ENCODE results near the gene PIGK.

PIGK gene

GRCh38 chr1:77081834-77082233 is 137.4 kb downstream of the PIGK start:
- Histone ChIP-seq H3K4me1 (ENCODE audit: low read length) (no peaks in the 10 kb centered on the region), H3K36me3 (replicated peaks; ENCODE audit: insufficient read depth, low read length) (no peaks in the 10 kb centered on the region), H3F3A (ENCODE audit: insufficient read depth, low read length) (no peaks in the 10 kb centered on the region), H2AFZ (ENCODE audit: low read length) (no peak overlapping the region), H3K4me3 (ENCODE audit: low read length) (no peak overlapping the region), H3K4me2 (ENCODE audit: low read depth, low read length) (no peak overlapping the region), H3K27ac (ENCODE audit: low read length) (no peak overlapping the region), H3K9me2 (replicated peaks; ENCODE audit: insufficient read depth, low read length) (no peaks in the 10 kb centered on the region), H3K9me3 (replicated peaks; ENCODE audit: insufficient read depth, low read length) (no peaks in the 10 kb centered on the region), H4K20me1 (ENCODE audit: insufficient read depth, low read length) (no peaks in the 10 kb centered on the region), H3K9ac (ENCODE audit: low read length) (no peak overlapping the region), H3K27me3 (replicated peaks; ENCODE audit: insufficient read depth, low read length) (no peaks in the 10 kb centered on the region), H3K79me2 (ENCODE audit: low read length) (no peaks in the 10 kb centered on the region)
- TF ChIP-seq EZH2 (optimal IDR thresholded peaks at IDR 0.05; ENCODE audit: low read depth, low read length) (no peak), EZH2phosphoT487 (IDR thresholded peaks at IDR 0.05; ENCODE audit: low read length) (no peak), CTCF (IDR thresholded peaks at IDR 0.05; ENCODE audit: low read length) (no peak)
- DNase-seq = no peak

GRCh38 chr1:77076759-77077158 is 142.5 kb downstream of the PIGK start:
- no peak overlapping the region for H3K27ac ChIP-seq (ENCODE audit: low read length)
- H3F3A ChIP-seq (ENCODE audit: insufficient read depth, low read length) = no peaks in the 10 kb centered on the region
- H3K27me3 ChIP-seq (replicated peaks; ENCODE audit: insufficient read depth, low read length) = no peaks in the 10 kb centered on the region
- H4K20me1 ChIP-seq (ENCODE audit: insufficient read depth, low read length) = no peaks in the 10 kb centered on the region
- no peak for TF ChIP-seq EZH2phosphoT487 (IDR thresholded peaks at IDR 0.05; ENCODE audit: low read length)
- TF ChIP-seq CTCF (IDR thresholded peaks at IDR 0.05; ENCODE audit: low read length) = no peak
- TF ChIP-seq EZH2 (optimal IDR thresholded peaks at IDR 0.05; ENCODE audit: low read depth, low read length) = no peak
- no peaks in the 10 kb centered on the region for H3K4me1 ChIP-seq (ENCODE audit: low read length)
- H3K4me2 ChIP-seq (ENCODE audit: low read depth, low read length) = no peak overlapping the region
- H3K9me2 ChIP-seq (replicated peaks; ENCODE audit: insufficient read depth, low read length) = no peaks in the 10 kb centered on the region
- H3K79me2 ChIP-seq (ENCODE audit: low read length) = no peaks in the 10 kb centered on the region
- H3K9me3 ChIP-seq (replicated peaks; ENCODE audit: insufficient read depth, low read length) = no peaks in the 10 kb centered on the region
- no peak overlapping the region for H3K4me3 ChIP-seq (ENCODE audit: low read length)
- H2AFZ ChIP-seq (ENCODE audit: low read length) = no peak overlapping the region
- no peak for DNase-seq
- H3K36me3 ChIP-seq (replicated peaks; ENCODE audit: insufficient read depth, low read length) = no peaks in the 10 kb centered on the region
- no peak overlapping the region for H3K9ac ChIP-seq (ENCODE audit: low read length)

- no peaks in the 10 kb centered on the region for H3K9me2 ChIP-seq (replicated peaks; ENCODE audit: insufficient read depth, low read length)
- TF ChIP-seq EZH2phosphoT487 (IDR thresholded peaks at IDR 0.05; ENCODE audit: low read length) (no peak), CTCF (IDR thresholded peaks at IDR 0.05; ENCODE audit: low read length) (no peak), EZH2 (optimal IDR thresholded peaks at IDR 0.05; ENCODE audit: low read depth, low read length) (no peak)
- H3K4me2 ChIP-seq (ENCODE audit: low read depth, low read length) = no peak overlapping the region
Measured at GRCh38 chr1:77068013-77068412, 151.2 kb downstream of the PIGK start.

More at GRCh38 chr1:77068013-77068412, 151.2 kb downstream of the PIGK start:
- Histone ChIP-seq H3K9ac (ENCODE audit: low read length) (no peak overlapping the region), H2AFZ (ENCODE audit: low read length) (no peak overlapping the region), H3F3A (ENCODE audit: insufficient read depth, low read length) (no peaks in the 10 kb centered on the region), H3K4me3 (ENCODE audit: low read length) (no peak overlapping the region), H4K20me1 (ENCODE audit: insufficient read depth, low read length) (no peaks in the 10 kb centered on the region), H3K27ac (ENCODE audit: low read length) (no peak overlapping the region), H3K9me3 (replicated peaks; ENCODE audit: insufficient read depth, low read length) (no peaks in the 10 kb centered on the region), H3K4me1 (ENCODE audit: low read length) (no peaks in the 10 kb centered on the region), H3K27me3 (replicated peaks; ENCODE audit: insufficient read depth, low read length) (no peaks in the 10 kb centered on the region), H3K36me3 (replicated peaks; ENCODE audit: insufficient read depth, low read length) (no peaks in the 10 kb centered on the region), H3K79me2 (ENCODE audit: low read length) (no peaks in the 10 kb centered on the region)
- DNase-seq = no peak
